K562 (cell line): ENCODE measurements around the gene RDH14.

Experiments
- CTCF ChIP-seq, 3 experiments: IDR thresholded peaks in 2 of 3; conservative IDR thresholded peaks in 1 of 3; 2 replicates each; pipeline ENCODE4 v1.5.1; 2011 to 2012; ENCODE audit warnings: low read length in 3 of 3, mild to moderate bottlenecking in 3 of 3, control low read depth in 2 of 3, improper control_type of control experiment in 1 of 3, inconsistent platforms in 1 of 3, low read depth in 1 of 3, mixed read lengths in 1 of 3, moderate library complexity in 1 of 3; ENCODE audit not compliant: insufficient read depth in 2 of 3
- DPF2 ChIP-seq: fragments of 450-650 bp; IDR thresholded peaks from 2 replicates; pipeline ENCODE4 v1.6.1; 2016
- JUND ChIP-seq, 2 experiments: IDR thresholded peaks; 2 replicates in 1 of 2; 3 replicates in 1 of 2; pipeline ENCODE4 v1.6.1; 2011; ENCODE audit warnings: borderline replicate concordance in 2 of 2, low read depth in 2 of 2, low read length in 2 of 2, improper control_type of control experiment in 1 of 2, missing biosample characterization in 1 of 2, missing genetic modification characterization in 1 of 2, missing genetic modification reagents in 1 of 2
- MAFK ChIP-seq: IDR thresholded peaks from 2 replicates; pipeline ENCODE4 v1.6.1; 2011; ENCODE audit warnings: low read length, improper control_type of control experiment
- RFX5 ChIP-seq: IDR thresholded peaks from 2 replicates; pipeline ENCODE4 v1.6.1; 2011; ENCODE audit warnings: low read depth, mild to moderate bottlenecking, improper control_type of control experiment, low read length

GRCh38 chr2:18580606-18581005 is 20.2 kb upstream of the RDH14 start:
- TF ChIP-seq JUND (IDR thresholded peaks at IDR 0.05; ENCODE audit: borderline replicate concordance, low read depth, low read length) (no peak), JUND (tag; IDR thresholded peaks at IDR 0.05; ENCODE audit: borderline replicate concordance, low read depth, low read length) (no peak), DPF2 (no peak), MAFK (no peak), RFX5 (no peak), CTCF (IDR thresholded peaks at IDR 0.05 in 2 of 3, conservative IDR thresholded peaks at IDR 0.05 in 1 of 3; ENCODE audit: insufficient read depth in 2 of 3, low read depth in 1 of 3, low read length in 3 of 3) (no peak)
